ENCODE measurements around the gene PLS1. TPM values are rescaled to one million over a fixed set of nuclear protein-coding genes. Genes with fewer than 3 reads are reported as not detected.
A peak's percentile ranks its signal among the peaks of the same experiment; 100 is the strongest.
"Not testable (repeated sequence)": the region's sequence is repeated elsewhere in the genome, so short reads cannot be mapped to it uniquely, and the experiment has no call there.

The PLS1 gene
- polyA plus RNA-seq, 10 donors, result 0.34 to 1.0 (median 0.70) TPM

DNA sequence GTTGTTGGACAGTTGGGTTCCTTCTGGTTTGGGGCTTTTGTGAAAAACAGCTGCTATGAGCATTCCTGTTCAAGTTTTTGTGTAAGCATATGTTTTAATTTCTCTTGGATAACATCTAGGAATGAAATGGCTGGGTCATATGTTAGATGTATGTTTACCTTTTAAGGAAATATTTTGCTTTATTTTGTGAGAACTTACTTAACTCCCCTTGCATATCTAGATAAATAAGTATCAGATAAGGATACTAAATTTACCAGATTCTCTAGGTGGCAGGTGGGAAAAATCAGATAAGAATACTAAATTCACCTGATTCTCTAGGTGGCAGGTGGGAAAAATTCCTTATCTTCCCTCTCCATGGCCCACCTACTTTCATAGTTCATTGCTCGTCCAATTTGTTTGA, 1.1 kb upstream of the PLS1 start:
- DNase-seq, result no peak

DNA sequence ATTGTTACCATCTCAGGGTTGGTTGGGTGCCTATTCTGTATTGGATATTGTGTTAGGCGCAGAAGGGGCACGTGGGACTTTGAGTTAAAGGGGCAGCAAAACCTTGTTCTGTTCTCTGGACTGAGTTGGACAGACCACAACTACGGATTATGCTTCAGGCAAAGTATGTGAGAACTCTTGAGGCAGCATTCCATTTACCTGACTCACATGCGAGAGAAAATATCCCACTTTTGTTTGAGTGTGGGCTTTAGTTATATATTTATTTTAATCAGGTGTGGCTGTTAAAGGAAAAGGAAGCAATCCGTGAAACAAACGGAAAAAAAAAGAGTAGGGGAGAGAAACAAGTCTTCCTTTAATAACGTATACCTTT, 627 bp upstream of the PLS1 start:
- peak in 2 of 3 donors; percentile 6 to 62 for DNase-seq

DNA sequence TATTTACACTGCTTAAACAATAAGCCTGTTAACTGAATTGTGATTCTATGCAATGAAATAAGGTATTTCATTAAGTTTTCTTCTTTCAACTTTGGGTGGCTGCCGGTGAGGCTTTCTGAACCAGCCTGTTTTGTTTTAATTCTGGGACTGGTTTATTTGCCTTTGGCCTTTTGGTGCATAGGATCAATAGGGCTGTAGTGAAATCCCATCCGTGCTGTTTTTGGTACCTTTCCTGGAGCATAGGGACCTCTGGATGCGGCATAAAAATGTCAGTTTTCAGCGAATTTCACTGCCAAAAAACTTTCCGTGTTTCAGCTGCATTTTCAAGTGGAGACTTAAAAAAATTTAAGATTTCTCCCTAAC, 514 bp downstream of the PLS1 start:
- DNase-seq, result no peak

DNA sequence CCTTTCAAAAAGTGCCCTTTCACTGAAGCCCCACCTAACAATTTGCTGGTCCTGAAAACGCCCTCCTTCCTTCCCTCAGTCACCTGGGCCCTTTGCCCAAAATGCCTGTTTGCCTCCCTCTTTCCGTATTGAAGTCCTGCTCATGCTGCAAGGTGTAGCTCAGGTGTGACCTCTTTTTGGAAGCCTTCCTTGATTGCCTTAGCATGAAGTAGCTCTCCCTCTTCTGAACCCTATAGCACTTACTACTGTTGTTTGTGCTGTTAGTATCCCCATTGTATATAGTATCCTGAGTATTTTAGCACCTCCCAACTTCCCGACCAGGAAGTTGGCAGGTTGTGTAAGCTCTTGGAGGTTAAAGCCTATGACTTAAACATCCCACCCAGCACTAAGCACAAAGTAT, 1.7 kb downstream of the PLS1 start:
- no peak for DNase-seq

DNA sequence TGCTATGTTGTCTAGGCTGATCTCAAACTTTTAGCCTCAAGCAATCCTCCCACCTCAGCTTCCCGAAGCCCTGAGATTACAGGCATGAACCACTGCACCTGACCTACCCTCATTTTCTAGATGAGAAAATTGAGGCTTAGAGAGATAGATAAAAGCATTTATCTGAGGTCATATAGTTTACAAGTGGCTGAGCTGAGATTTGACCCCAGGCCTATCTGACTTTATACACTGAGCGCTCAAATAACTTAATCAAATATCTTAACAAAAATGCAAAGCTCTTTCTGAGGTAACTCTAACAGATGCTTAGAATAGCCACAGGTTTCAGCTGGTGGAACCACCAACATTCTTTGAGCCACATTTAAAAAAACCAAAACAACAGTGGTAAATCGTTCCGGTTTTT, 5.5 kb downstream of the PLS1 start:
- DNase-seq, result no peak

DNA sequence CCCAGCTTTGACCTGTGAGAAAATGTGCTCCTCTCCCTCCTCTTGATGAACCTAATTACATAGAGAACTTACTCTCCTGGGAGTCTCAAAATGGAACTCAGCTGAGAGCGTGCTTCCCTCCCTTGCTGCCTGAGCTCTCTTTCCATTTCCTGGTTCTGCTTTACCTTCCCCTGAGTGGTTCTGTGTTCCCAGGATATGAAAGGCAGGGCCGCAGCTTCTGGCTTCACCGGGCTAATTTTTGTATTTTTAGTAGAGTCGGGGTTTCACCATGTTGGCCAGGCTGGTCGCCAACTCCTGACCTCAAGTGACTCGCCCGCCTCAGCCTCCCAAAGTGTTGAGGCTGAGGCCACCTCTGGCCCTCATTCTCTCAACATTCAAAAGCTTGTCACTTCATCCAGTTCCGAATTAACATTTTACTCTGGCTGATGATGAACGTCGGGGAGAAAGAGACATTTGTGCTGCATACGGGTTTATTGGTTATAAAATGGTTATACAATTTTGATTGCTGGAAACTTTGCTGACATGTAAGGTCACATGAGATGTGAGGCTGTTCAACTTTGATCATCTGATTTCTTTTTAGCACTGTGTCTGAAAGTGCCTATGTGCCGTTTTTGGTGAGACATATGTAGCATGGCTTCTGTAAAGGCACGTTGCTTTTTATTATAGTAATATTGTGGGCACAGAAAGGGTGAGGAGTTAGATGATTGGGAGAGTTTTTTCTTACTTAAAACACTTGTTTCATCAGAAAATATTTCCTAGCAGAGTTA, 6.6 kb downstream of the PLS1 start:
- DNase-seq, result no peak

DNA sequence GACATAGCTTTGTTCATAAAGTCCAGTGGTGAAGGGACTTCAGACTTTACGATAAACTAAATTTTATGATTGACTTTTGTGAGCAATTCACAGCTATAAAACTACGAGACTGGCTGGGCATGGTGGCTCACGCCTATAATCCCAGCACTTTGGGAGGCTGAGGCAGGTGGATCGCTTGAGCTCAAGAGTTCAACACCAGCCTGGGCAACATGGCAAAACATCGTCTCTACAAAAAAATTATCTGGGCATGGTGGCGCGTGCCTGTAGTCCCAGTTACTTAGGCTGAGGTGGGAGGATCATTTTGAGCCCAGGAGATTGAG, 7.2 kb downstream of the PLS1 start:
- not testable (repeated sequence) for DNase-seq

DNA sequence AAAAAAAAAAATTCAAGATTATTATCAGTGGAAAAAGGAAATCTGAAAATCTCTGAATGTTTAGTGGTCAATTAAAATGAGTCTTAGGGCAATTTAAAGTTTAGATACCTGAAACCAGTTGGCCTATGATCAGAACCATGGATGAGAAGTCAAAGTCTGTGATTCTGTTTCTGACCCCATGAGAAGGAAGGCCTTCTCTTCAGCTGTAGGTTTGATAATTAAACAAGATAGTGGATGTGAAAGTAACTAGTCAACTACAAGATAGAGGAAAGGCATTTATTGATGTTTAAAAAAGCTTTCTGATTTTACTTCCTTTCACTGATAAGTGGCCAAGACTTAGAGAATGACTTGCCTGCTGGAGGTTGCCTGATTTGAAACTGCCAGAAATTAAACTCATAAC, 8.7 kb downstream of the PLS1 start:
- no peak for DNase-seq

DNA sequence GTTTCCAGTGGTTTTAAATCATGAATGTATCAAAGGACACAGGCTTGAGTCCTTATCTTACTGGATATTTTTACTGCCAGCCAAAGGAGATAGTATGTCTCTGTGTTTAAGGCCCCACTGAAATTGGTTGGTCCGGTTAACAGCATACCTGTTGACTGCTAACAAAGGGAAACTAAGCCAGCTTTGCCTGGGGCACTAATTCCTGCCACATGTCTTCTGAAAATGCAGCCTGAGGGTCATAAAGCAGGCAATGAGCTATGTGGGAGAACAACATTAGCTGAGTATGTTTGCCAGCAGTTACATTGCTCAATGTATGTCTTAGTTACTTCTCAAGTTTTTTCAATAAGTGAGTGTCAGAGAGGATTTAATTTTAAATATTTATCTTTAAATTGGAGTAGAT, 12.4 kb downstream of the PLS1 start:
- DNase-seq, result no peak

DNA sequence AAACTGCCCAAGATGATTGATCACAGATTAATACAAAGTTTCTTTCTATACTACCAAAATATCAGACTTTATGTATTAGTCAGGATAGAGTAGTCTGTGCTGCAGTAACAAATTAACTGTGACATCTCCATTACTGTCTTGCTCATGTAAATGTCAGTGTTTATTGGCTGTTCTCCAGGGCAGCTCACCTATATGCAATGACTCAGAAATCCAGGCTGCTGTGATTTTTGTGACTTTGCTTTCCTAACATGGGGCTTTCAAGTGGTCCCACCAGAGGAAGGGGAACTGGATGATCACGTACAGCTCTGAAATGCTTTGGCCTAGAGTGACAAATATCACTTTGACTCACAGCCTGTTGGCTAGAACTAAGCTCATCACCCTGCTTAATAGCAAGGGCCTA, 12.9 kb downstream of the PLS1 start:
- no peak for DNase-seq

DNA sequence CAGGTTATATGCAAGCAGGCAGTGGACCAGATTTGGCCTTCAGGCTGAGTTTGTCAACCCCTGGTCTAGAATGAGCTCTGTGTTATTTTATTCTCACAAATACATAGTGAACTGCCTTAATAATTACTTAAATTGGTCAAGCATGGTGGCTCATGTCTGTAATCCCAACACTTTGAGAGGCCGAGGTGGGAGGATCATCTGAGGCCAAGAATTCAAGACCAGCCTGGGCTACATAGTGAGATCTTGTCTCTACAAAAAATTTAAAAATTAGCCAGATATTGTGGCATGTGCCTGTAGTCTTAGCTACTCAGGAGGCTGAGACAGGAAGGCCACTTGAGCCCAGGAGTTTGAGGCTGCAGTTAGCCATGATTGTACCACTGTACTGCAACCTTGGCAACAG, 15.0 kb downstream of the PLS1 start:
- no peak for DNase-seq

DNA sequence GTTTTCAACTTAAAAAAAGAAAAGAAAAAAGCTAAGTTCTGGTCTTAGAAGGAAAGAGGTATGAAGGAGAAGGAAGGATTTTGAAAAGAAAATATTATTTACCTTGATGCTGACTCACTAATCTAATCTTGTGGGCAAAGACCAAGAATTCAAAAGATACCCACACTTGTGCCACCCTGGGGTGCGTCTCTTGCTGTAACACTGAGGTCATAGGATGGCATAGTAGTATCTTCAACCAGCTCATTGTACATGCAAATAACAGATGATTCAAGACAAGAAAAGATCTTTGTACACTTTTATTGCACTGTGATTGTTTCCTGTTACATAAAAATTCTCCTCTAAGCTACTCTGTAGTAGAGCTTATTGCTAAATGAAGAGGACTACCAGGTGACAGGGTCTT, 17.3 kb downstream of the PLS1 start:
- DNase-seq, result no peak

DNA sequence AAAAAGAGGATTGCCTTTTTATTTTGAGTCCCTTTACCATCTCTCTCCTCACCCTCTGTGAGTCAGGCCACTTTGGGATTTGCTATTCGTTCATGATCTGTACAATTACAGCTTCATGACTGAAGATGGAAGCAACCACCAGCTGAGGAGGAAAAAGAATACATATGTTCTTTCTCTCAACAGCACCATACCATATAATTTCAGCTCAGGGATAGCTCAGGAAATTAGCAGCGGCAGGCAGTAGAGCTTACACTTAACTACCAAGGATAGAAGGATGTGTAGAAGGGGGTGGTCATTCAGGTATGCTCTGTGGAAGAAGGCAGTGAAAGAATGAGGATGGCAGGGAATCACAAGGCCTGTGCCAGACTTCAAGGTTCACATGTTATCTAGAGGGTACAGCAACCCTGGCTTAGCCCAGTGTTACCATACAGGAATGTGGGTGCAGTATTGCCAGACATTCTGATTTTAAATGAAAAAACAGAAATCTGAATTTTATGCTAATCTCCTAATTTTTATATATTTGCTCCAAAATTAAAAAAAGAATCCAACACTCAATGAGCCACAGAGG, 17.9 kb downstream of the PLS1 start:
- no peak for DNase-seq

DNA sequence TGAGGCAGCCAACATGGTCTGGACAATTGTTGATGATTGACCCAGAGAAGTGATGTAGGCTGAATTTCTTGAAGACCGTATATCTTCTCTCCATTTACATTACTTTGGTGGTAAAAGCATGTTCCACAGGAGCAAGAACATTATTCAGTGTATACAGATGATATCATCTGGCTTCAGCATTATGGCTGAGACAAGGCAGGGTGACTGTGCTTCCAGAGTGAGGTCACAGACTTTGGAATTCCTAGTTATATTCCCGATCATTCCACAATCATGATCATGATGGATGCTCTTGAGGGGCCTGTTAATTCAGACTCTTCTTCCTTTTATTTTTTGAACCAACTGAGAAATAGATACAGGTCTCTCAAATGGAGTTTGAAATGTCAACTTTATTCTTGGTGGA, 19.0 kb downstream of the PLS1 start:
- DNase-seq, result no peak

DNA sequence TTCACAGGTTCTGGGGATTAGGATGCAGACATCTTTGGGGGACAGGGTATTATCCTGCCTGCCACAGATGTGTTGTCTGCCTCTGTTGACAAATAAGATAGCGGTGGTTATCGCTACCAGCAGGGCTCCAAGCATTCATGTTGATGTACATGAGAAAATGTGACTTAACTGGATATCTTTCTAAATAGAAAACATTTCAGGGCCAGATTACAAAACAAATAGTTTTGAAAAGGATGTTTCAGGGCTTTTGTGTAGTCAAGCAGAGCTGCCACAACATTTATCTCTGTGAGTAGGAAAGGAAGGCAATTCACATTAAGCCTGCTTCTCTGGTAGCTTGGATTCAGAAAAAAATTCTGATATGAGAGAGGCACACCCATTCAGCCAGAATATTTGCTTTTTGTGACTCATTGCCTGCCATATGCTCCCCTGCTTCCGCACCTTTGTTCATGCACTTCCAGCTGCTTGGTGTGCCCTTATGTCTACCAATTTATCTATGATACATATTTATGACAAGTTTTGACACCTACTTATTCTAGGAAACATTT, 22.8 kb downstream of the PLS1 start:
- DNase-seq, result no peak

DNA sequence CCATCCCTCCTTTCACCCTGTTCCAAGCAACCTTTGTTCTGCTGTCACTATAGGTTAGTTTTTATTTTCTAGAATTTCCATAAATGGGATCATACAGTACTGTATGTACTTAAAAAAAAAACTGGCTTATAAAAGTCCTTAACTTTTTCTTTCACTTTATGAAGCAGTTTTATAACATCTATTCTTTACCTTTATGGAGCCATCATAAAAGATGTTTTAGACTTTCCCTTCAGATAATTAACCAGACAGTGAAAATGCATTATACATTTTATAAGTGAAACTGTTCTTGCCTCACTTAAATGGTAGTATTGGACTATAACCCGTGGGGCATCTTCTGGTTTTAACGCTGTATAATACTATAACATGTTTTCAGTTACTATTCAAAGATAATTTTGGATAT, 26.2 kb downstream of the PLS1 start:
- no peak for DNase-seq

DNA sequence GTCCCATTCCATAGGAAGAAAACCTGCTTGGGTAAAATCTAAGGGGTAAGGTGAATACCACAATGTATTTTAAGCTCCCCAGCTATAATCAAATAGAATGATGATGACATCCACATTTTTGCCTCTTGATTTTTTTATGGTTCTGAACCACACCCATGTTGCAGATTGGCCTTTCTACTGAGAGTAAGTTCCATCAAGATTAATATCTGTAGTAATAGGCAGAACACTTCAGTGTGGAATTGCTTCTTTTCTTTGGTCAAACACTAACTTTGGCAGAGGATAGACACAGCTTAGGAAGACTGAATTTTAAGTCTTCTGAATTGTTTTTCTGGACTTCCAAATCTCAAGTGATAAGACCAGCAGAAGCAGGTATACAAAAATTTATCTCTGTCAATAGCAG, 27.0 kb downstream of the PLS1 start:
- DNase-seq, result no peak

DNA sequence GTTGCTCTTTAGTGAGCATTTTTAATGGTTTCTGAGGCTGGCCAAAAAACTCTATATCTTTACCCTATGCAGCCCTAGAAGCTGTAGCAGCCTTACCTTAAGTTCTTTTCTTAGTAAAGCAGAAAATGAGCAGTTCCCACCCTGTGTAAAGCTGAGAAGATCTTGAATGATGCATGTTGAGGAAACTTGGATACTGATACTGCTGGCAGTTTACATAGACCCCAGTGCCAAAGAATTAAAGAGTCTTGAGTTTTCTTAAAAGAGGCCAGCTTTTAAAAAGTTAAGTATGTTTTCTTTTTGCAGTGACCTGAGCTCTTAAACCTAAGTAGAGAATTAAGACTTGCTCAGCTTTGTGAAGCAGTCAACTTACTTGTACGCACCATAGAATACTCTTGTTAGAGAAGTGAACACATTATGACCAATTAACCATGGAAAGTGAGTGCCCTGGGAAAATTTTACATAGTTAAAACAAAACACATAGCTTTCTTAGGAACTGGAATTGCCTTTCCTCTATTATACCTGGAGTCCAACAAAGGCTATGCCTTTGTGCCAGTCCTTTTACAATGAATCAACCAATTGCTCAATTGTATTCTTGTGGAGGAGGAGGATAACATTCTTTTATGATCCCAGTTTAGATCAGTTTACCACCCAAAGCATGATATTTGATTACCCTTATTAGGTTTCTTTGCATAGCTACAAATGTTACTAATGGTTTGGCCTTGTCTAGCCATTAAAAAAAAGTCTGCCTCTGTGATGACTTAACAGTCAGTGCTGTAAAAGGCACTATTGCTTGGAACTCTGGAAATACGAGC, 28.4 kb downstream of the PLS1 start:
- DNase-seq, result peak in 1 of 3 donors; percentile 2

DNA sequence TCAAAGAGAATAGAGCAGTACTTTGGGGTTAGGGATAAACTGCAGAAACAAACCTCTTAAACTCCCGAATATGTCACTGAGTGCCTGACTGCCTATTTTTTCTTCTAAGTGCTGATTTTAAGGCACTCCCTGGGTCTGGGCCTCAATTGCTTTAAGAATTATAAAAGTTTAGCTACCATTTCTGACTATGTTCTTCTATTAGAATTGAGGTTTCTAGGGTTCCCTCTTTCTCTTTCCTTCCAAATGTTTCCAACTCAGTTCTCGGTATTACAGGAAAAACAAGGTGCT, 28.9 kb downstream of the PLS1 start:
- no peak for DNase-seq

DNA sequence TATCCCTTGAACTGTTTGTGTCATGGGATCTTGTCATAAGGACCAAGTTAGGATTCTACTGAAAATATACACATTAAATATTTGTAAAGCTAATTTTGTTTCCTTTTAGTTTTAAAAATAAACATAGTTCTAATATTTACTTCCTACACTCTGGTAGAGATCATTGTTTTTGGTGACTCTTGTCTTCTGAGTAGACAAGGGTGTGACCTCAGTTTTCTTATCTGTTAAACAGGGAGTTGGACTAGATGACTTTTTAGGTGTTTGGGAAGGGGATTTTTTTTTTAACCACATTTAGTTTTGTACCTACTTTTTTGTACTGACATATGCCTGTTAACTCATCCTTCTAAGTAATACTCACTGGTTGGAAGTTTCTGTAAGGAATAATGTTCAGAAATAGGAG, 30.8 kb downstream of the PLS1 start:
- DNase-seq, result no peak

DNA sequence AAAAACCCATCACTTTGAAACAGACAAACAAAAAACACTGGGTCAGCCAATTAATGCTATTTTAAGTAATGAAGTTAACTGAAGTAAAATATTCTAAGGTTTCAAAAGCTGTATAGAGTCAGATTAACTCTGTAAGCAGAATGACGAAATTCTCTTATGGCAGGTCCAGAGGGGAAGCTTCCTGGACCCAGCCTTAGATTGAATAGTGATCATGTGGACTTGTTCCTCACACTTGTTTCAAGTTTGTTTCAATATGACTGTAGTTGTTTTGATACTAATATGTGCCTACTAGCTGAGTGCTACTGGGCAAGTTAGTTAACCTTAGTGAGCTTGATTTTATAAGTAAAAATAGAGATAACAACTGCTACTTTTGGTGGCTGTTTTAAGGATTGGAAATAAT, 32.6 kb downstream of the PLS1 start:
- no peak for DNase-seq

DNA sequence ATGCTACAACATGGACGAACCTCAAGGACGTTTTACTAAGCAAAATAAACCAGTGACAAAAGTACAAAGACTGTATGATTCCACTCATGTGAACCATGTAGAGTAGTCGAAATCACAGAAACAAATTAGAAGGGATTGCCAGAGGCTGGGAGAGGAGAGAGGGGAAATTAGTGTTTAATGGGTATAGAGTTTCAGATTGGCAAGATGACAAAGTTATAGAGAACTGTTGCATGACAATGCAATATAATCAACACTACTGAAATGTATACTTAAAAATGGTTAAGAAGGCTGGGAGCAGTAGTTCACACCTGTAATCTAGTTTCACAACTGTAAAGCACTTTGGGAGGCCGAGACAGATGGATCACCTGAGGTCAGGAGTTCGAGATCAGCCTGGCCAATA, 36.9 kb downstream of the PLS1 start:
- DNase-seq, result no peak

DNA sequence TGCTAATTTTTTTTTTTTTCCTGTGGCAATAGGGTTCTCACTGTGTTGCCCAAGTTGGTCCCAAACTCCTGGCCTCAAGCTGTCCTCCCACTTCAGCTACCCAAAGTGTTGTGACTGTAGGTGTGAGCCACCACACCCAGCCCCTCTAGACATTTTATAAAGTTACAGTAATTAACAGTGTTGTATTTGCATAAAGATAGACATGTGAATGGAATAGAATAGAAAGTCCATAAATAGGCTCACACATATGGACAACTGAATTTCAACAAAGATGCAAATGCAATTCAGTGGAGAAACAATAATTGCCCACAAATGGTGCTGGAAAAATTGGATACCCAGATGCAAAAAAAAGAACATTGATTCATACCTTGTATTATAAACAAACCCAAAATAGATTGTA, 39.9 kb downstream of the PLS1 start:
- DNase-seq, result no peak

DNA sequence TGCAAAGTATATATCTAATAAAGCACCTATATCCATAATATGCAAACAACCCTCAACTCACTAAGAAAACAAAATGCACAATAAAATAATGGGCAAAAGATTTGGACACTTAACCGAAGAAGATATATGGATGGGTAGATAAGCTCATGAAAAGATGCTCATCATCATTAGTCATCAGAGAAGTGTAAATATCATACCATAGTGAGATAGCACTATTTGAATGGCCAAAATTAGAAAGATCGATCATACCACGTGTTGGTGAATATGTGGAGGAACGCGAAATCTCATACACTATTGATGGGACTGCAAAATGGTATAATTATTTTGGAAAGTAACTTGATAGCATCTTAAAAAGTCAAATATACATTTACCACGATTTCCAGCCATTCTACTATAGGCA, 40.5 kb downstream of the PLS1 start:
- DNase-seq, result no peak
